NCI-H2196 (cell line): Measurements from ENCODE around the gene ABTB2.
A peak's percentile ranks its signal among the peaks of the same experiment; 100 is the strongest.

Experiments used
- DNase-seq: peaks from one replicate; lab custom pipeline; 2025; ENCODE audit not compliant: unreplicated experiment; lab: John Stamatoyannopoulos, UW

Gene ABTB2

GRCh38 chr11:34363363-34364084 lies 5.7 kb upstream of the ABTB2 start:
- DNase-seq: no peak

- no peak for DNase-seq
These were observed 2.2 kb upstream of the ABTB2 start for GRCh38 chr11:34360046-34360445.

GRCh38 chr11:34359548-34359891 lies 1.7 kb upstream of the ABTB2 start:
- no peak for DNase-seq

DNA sequence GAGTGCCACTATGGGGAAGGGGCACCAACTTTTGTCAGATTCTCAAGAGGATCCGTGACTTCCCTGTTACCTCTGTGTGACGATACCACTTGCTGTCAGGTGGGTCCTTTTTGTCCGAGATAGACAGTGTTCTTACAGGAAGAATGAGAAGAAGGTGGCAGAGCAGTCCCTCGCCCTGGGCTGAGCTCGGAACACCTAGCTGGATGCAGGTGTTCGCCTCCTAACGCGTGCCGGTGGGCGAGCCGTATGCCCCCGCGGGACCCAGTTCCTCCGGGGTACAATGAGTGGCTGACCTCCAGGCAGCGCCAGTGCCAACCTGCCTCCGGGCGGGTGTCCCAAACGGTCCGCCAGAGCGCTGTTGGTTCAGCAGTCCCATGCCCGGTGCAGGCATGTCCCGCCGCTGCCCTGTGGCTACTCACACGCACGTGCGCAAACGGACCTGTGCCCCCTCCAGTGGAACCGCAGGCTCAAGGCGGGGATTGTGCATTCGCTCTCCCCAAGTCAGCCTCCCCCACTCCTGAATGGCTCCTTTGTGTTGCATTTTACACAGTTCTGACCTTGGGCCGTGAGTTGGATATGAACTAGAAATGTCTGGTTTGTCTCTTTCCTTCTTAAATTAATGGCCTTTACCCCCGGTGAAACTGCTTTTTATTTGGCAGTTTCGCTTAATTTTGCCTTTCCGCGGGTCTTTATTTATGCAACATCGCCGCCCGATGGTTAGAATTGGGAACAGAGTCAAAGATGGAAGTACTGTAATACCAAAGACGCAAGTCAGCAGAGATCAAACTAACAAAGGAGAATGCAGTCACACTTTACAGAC lies 1.1 kb upstream of the ABTB2 start:
- peak; percentile 84 for DNase-seq

DNA sequence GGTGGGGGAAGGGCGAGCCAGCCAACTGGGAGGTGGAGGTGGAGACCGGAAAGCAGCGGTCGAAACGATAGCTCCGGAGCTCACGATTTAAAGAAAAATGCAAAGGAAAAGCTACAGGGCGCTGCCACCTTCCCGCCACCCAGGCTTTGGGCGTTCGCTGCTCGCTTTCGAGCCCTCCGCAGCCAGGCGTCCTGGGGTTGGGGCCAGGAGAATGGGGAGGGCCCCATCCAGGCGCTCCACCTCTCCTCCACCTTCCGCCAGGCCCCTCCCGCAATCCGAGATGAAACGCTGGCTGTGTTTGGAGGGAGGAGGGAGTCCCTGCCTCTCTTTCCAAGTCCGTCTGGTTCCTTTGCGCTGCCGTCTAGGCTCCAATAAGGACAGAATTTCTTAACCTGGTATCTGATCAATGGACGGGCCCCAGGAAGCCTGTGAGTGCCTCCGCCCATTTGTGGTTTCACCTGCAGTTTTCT lies 483 bp upstream of the ABTB2 start:
- peak; percentile 91 for DNase-seq

- DNase-seq: no peak
These were observed 703 bp downstream of the ABTB2 start for GRCh38 chr11:34356913-34357700.

DNA sequence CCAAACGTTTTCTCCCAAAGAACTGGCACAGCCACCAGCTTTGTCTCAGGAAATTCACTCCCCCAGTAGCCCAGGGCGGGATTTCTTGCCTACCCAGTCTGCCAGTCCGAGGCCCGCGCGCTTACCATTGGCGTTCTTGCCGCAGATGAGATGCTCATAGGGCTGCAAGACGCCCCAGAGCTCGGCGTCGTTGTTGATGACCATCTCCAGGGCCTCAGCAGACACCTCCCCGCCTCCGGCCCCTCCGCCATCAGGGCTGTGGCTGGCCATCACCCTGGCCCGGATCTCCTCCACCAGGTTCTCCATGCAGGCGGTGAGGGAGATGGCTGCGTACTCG lies 1.3 kb downstream of the ABTB2 start:
- DNase-seq: no peak

- DNase-seq: no peak
These were observed 1.7 kb downstream of the ABTB2 start for GRCh38 chr11:34356130-34356529.

DNA sequence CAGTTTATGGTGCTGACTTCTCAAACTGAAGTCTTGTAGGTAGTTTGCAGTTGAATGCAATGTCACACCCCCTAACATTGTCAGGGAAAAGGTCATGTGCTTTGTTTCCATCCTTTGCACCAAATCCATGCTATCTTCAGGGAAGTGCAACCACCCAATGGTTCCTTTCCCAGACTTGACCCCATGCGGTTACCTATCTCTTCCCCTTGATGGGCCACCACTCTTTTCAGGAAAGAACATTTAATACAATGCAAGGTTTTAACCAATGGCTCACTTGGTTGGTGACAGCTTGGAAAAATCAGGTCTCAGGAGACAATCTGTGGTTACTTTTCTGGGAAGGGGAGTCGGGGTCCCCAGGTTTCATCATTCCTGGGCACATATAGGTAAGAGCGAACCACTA lies 2.1 kb downstream of the ABTB2 start:
- DNase-seq: no peak

DNA sequence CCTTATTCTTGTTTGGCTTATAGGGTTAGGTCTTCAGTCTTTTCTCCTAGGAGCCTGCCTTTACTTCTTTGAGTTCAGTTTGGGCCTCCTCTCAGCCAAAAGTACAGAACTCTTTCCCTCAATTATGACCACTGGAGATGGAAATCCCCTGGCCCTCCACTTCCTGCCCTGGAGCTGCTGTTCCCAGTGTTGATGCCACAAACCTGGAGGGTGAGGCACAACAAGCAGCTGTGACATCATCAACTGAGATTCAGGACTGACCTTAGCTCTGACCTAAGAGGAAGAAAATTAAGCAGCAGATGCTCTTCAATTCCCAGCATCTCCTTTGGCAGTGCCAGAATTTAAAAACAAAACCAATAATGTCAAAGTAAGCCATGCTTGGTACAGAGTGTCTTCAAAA lies 3.0 kb downstream of the ABTB2 start:
- DNase-seq: no peak

DNA sequence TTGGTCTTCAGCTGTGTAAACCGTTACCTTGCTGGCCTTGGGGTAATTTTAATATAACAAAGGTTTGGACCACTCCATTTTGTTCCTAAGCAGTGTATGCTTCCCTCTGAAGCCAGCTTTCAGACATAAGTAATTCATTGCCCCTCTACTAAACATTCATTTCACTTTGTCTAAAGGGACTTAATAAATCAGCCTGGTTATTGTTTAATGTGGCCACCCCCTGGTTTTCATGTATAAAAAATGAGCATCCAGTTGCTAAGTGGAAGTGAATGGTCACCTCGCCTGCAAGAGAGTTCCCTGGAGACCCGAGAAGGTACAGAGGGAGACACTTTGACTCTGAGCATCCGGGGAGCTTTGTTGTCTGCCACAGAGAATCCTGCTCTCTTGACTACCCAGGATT lies 3.9 kb downstream of the ABTB2 start:
- no peak for DNase-seq

DNA sequence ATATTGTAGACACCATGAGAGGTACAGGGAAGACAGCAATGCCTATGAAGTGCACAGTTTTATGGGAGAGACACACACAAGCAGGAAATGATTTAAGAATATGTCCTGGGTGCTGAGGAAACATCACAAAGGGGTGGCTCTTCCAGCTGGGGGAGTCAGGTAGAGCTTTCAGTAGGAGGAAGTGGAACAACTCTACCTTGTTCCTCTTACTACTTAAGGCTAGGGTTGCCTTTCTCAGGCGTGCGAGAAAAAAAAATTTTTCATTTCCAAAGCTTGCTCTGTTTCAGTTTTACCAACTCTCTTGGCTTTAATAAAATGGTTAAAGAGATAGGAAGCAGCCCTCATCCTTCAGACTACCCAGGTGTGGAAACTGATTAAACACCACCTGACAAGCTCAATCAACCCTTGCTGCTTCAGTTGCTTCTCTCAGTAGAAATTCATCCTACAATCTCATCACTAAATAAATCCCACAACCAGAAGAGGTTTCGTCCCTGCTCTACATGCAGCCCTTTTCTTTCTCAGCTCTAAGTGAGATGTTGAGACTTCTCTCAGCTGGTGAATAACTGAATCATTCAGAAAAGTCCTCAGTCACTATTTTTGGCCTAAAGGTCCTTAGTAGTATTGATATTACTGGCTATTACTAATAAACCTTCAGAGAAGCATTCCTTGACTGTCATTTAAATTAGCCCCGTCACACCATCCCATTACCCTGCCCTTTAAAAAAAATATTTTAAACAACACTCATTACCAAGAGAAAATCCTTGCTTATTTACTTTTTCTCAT lies 5.9 kb downstream of the ABTB2 start:
- no peak for DNase-seq

DNA sequence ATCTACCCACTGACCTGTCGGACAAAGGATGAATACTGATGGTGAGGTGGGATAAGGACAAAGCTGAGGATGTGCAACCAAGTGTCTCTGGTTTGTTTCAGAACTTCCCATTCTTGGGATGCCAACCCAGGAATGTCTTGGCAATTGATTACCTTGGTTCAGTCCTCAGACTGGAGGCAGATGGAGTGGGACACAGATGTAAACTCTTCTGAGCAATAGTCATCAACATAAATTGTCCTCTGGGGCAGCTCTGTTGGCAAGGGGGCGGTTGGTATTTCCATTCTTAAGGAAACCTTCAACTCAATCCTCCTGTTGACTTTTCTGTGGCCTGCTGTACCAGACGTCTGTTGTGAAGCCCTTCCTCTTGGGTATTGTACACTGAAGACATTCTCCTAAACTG lies 6.8 kb downstream of the ABTB2 start:
- no peak for DNase-seq

DNA sequence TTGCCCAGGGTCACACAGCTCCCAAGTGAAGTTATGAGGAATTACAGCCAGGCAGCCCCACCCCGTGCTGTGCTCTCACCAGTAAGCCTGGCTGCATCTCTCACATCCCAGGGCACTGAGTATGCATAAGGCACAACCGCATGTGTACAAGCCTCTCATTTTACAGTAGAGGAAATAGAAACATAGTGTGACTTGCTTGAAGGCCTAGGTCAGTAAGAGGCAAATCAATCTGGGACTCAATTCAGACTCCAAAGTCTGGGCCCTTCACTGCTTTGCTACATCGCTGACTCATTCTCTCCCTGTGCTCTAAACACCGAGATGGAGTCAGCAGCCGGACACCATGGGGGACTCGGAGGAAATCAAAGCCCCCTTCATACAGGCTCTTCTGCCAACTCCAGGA lies 7.9 kb downstream of the ABTB2 start:
- no peak for DNase-seq

DNA sequence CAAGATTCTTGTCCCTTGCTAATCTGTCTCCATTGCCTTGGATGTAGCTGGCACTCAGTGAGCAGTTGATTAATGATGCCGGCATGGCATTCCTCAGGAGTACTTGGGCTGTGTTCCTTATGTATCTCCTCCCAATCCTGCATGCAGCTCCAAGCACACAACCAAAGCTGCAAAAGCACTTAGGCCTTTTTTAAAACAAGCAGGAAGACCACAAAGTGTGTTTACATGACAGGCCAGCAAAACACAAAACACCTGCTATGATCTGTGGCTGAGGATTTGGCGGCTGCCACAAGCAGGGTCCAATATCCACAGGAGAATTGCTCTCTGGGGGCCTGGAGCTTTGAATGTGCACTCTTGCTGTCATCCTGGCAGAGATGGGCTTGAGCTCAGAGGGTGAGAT lies 8.9 kb downstream of the ABTB2 start:
- DNase-seq: no peak

GRCh38 chr11:34348096-34348495 lies 9.7 kb downstream of the ABTB2 start:
- no peak for DNase-seq

DNA sequence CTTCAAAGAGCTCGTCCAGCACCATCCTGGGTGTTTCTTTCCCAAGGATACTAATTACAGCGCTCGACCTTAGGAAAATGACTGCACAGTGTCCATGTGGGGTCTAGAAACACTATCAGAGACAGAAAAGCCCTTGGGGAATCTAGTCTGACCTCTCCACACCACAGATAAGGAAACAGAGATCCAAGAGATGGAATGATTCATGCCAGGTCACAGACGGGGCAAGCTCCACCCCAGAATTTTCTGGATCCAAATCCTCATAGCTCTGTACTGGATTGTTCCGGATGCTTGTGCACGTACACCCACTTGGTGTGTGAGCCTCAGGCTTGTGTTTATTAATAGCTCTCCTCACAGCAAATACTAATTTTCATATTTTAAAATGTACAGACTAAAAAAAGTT lies 11.3 kb downstream of the ABTB2 start:
- DNase-seq: no peak

DNA sequence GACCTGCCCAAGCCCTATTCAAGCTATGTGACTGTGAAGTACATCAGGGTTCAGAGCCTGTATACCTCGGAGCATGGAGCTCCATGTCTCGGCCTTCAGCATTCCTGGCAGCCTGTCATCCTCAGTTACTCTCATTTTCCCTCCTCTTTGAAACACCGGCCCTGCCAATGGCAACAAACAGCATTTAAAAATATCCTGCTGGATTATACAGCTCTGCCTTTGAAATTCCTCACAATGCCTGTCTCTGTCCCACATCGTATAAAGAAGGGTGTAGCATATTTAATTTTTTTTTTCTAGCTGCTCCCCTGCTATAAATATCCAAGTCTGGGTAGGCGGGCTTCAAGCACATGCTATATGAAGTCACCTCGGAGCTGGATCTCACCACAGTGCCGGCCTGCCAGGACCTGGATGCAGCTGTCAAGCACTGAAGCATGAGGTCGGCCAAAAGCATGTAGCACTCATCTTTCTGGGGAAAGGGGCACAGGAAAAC lies 11.8 kb downstream of the ABTB2 start:
- no peak for DNase-seq

DNA sequence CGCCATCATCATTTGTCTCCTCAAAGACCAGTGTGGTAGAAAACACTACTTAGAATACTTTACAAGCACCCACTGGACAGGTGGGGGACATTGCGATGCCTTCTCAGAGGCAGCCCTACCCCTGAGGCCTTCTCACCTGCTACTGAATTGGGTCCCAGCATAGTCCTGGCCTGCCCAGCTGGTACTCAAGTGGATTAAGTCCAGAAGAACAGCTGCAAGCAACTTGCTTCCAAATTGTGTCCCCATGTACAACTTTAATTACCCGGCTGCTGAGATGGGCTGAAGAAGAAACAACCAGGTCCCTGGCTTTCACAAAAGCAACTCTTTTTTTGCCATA lies 12.3 kb downstream of the ABTB2 start:
- DNase-seq: peak; percentile 56

DNA sequence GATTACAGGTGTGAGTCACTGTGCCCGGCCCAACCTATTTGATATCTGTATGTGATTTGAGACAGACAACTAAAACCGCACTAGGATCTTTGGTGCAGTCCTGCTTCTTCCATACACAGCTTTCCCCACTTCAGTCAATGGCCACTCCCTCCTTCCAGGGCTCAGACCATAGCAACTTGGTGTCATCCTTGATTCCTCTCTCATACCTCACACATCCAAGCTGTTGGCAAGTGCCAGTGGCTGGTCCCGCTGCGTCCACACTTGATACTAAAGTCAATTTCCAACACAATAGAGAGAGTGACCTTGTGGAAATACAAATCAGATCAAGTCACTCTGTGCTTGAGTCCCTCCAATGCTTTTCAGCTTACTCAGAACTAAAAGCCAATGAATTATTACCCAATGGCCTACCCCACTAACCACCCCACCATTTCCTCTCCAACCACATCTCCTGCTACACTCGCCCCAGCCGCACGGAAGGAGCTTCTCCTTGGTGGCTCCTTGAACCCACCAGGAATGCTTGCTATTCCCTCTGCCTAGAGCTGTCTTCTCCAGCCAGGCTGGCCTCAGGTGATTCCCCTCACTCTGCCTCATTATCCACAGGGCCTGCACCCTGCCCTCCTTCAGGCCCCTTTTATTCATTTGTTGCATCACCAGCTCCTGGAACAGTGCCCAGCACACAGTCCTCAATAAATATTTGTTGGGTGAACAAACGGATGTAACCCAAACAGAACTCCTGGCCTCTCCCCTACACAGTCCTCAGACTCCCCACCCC lies 12.9 kb downstream of the ABTB2 start:
- peak; percentile 76 for DNase-seq
